RCC 7860 (cell line): Measurements from ENCODE around the gene SOAT2.

Experiments
- DNase-seq: peaks from one replicate; pipeline ENCODE4 v3.0.0-alpha.2; 2015; ENCODE audit warnings: low spot score
- FAIRE-seq: peaks from 2 replicates; lab custom pipeline; 2012; peaks lifted over from hg19 to GRCh38; lab: Jason Lieb, UNC

The SOAT2 gene

DNA sequence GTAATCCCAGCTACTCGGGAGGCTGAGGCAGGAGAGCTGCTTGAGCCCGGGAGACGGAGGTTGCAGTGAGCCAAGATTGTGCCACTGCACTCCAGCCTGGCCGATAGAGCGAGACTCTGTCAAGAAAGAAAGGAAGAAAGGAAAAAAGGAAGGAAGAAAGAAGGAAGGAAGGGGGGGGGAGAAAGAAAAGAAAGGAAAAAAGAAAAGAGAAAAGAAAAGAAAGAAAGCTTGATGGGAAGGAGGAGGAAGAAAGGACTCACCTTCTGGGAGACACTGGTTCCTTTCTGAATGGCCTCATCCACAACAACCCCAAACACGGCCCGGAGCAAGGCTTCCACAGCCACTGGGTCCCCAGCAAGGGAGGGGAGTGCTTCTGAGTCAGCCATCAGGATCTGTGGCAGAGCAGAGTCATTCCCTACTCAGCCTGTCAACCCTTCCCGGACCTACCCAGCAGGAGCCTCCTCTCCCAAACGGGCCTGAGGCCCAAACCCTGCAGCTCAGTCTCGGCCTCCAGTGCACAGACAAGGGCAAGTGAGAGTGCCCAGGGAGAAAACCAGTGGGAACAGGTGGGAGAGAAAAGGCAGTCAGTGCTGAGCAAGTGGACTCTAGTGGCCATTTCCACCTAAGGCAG lies 69.9 kb downstream of the SOAT2 start:
- FAIRE-seq (no peak), DNase-seq (no peak)
